Suppressor macrophage treated with lipopolysaccharide for 4 hours (primary cell): ENCODE results near the gene GTPBP8.
"Not testable (repeated sequence)": the region's sequence is repeated elsewhere in the genome, so short reads cannot be mapped to it uniquely, and the experiment has no call there.

Experiments
- DNase-seq: peaks from one replicate; pipeline ENCODE4 v3.0.0-alpha.2; 2020

GTPBP8 gene

GRCh38 chr3:113002037-113002436 lies 11.3 kb downstream of the GTPBP8 start:
- DNase-seq, result no peak

DNA sequence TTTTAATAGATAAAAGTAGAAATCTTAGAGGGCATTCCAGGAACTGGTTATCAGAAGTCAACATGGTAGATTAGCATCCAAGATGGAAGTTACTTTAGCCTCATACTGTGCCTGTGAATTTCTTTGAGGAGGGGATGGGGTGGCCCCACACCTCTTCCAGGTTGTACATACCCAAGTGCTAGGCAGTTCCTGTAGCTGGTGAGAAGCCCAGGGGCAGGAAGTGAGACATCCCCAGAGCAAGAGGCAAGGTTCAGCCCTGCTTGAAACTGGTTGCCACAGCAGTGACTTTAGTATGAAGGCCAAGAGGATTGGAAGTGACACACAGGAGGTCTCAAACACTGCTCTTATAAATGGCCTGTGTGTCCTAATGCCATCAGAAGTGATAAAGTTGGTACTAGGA lies 11.9 kb downstream of the GTPBP8 start:
- DNase-seq, result no peak

DNA sequence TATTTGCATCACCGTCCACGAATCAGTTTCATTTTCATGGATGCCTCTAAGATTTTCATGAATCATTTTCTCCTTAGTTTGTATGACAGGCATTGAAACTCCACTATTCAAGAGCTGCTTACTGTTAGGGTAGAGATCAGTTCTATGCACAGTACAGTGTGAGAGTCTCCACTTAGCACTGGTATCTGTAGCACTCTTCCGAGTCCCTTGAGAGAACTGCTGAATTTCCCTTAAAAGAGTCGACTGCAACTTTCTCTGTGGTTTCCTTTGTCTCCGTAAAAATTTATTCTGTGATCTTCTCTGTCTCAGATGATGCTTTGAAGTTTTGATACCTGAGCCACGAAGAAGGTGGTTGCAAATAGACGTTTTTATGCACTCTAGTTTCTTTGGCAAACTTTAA lies 14.8 kb downstream of the GTPBP8 start:
- DNase-seq, result no peak

DNA sequence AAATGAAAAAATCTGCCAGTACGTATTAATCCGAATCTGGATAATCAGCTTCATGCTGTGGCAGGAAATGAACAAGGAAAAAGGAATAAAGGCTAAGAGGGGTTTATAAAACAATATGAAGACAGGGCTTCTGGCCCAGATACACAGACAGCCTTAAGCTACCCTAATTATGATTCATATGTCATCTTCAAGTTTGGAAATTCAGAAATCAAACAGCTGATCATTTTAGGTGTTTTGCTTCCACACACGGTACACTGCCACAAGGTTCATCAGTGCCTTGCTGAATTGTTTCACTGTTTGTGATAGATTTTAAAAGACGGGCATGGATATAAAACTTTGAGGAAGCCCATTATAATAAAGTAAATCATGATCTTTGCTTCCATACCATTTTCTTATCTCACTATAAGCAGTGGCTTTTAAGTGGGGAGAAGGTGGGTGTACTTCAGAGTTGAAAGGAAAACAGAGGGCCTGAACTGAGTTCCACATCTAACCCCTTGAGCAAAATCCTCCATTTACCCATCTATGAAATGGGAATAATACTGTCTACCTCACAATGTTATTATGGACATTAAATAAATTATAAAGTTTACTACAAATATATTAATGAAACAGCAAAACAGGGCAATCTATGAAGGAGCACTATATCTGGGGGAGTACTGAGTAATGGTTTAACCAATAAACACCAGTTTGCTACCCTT lies 15.7 kb downstream of the GTPBP8 start:
- DNase-seq, result no peak

DNA sequence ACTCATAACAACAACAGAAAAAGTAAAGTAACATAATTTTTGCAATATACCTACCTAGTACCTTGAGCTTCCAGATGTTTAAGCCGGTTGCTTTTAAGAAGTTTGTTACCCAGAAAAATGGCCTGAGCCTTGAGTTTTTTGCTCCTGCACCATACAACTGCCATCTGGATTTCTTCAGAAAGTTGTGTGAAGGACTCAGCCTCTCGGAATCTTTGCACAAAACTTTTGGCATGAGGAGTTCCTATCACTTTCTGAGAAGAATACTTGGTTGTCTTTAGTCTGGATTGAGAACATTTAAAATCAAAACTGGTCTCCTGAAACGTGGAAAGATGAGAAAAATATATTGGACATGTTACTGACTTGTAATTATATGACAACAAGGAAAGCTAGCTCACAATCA lies 17.3 kb downstream of the GTPBP8 start:
- DNase-seq, result no peak

DNA sequence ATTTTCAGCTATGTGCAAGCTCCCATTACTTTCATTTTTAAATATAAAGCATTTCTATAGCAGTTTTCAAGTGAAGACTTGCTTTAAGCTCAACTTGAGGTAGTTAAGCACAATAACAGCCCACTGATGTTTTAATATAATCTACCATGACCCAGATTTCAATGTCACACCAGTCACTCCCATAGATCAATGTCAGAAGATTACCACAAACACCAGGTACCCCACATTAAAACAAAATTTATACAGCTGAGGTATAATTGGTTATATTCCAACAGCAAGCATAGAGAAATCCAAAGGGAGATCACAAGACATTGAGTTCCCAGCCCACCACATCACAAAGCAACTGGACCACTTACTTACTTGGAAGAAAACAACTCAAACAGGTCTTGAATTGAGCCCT lies 22.8 kb downstream of the GTPBP8 start:
- DNase-seq, result no peak

GRCh38 chr3:113018536-113019181 lies 27.9 kb downstream of the GTPBP8 start:
- peak; percentile 11 for DNase-seq

GRCh38 chr3:113019182-113020137 lies 28.7 kb downstream of the GTPBP8 start:
- DNase-seq, result peak; percentile 93

GRCh38 chr3:113021471-113021870 lies 30.7 kb downstream of the GTPBP8 start:
- no peak for DNase-seq

DNA sequence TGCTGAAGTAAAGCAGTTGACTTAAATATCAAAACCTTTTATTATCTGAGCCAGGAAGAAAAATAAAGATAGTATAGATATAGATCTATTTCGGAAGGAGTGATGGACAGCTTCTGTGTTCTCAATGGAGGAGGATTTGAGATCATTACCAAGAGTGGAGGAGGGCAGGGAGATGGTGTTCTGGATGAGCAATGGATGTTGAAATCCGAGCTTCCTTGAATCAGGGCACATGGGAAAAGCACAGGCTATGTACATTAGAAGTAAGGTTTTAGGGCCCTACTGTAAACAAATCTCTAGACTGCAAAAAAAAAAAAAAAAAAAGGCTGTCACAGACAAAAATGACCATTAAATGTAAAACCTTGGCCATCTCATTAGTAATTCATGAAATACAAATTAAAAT lies 43.2 kb downstream of the GTPBP8 start:
- no peak for DNase-seq

GRCh38 chr3:113035387-113035982 lies 44.7 kb downstream of the GTPBP8 start:
- DNase-seq, result peak; percentile 67

- DNase-seq, result no peak
These were observed 47.5 kb downstream of the GTPBP8 start for GRCh38 chr3:113038328-113038727.

DNA sequence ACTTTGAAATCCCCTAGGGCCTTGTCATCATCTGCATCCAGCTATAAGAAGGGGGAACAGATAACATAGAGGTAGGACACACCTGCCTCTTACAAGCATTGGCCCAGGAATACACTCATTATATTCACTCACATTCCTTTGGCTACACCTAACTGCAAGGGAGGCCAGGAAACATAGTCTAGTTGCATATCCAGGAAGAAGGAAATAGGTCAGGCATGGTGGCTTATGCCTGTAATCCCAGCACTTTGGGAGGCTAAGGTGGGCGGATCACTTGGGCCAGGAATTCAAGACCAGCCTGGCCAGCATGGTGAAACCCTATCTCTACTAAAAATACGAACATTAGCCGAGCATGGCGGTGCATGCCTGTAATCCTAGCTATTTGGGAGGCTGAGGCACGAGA lies 48.8 kb downstream of the GTPBP8 start:
- no peak for DNase-seq

GRCh38 chr3:113040231-113040630 lies 49.4 kb downstream of the GTPBP8 start:
- DNase-seq, result no peak

GRCh38 chr3:113043686-113044085 lies 52.9 kb downstream of the GTPBP8 start:
- DNase-seq, result no peak

DNA sequence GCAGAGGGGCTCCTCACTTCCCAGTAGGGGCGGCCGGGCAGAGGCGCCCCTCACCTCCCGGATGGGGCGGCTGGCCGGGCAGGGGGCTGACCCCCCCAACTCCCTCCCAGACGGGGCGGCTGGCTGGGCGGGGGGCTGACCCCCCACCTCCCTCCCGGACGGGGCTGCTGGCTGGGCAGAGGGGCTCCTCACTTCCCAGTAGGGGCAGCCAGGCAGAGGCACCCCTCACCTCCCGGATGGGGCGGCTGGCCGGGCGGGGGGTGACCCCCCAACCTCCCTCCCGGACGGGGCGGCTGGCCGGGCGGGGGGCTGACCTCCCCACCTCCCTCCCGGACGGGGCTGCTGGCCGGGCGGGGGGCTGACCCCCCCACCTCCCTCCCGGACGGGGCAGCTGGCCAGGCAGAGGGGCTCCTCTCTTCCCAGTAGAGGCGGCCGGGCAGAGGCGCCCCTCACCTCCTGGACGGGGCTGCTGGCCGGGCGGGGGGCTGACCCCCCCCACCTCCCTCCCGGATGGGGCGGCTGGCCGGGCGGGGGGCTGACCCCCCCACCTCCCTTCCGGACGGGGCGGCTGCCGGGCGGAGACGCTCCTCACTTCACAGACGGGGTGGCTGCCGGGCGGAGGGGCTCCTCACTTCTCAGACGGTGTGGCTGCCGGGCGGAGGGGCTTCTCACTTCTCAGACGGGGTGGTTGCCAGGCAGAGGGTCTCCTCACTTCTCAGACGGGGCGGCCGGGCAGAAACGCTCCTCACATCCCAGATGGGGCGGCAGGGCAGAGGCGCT lies 55.6 kb downstream of the GTPBP8 start:
- not testable (repeated sequence) for DNase-seq

- DNase-seq, result peak; percentile 93
These were observed 60.5 kb downstream of the GTPBP8 start for GRCh38 chr3:113051302-113051711.
